ENCODE results near the gene EHMT1.
"Not testable (repeated sequence)": the region's sequence is repeated elsewhere in the genome, so short reads cannot be mapped to it uniquely, and the experiment has no call there.

The EHMT1 gene

DNA sequence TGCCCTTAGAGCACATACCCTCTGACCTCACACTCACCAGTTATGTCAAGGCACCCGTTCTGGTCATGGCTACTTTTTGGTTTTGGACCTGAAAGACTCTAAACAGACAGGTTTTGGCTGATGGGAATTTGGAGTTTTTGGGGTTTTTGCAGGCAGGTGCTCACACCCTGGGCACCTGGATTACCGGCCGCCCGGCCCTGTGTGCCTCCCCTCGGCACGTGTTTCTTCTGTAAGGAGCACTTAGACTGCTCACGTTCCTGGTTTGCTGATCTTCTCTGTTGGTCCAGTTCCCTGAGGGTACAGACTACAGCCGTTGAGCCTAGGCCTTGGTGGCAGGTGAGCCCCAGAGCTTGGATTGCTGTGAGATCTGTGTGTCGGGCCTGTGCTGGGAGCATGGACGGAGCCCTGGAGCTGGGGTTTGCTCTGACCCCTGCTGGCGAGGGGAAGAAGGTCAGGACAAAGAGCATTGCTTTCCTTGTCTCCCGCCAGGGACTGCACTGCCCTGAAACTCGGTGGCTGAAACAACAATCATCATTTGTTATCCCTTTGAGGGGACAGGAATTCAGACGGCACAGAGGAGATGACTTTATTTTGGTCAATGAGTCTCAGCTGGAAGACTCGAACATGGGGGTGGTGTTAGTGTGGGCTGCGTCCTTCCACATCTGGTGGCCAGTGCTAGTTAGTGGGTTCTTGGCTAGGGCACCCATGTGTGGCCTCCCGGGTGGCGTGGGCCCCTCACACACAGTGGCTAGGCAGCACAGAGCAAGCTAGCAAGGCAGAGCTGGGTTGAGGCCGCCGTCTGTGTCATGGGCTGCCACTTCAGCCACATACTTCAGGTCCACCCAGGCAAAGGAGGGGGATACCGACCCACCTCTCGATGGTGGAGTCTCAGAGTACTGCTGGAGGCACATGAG, 76.4 kb downstream of the EHMT1 start:
- no peak for DNase-seq

DNA sequence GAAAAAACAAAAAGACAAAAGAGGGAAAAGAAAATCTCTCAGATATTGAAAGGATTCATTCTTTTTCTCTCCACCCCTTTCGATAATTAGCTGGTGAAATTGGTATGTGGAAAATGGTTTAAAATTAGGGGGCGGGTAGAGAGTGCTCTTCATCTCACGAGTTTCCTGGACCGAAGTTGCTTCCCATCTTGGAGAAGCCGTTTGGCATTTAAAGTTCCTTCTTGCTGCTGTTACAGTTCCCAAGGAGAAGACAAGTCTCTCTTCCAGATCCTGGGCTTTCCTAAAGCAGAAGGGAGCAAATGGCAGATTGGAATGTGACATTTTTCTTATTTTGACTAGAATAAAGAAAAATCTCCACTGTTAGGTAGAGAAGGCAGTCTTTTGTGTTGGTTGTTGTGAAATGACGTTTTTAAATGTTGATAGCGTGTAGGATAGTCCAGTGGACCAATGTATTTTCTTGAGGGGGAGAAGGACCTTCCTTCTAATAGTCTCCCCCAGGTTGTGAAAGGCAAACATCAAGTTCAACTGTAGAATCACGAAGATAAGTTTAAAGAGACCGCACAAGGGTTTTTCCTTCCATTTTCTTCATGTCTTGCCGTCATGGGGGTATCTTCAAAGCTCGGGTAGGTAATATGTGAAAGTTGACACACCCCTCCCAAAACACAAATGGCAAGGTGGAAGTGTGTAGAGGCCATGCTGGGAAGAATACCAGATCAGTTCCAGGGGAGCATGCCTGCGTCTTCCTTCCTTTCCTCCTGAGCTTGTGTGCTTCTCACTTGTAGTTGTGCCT, 77.5 kb downstream of the EHMT1 start:
- DNase-seq, result no peak

DNA sequence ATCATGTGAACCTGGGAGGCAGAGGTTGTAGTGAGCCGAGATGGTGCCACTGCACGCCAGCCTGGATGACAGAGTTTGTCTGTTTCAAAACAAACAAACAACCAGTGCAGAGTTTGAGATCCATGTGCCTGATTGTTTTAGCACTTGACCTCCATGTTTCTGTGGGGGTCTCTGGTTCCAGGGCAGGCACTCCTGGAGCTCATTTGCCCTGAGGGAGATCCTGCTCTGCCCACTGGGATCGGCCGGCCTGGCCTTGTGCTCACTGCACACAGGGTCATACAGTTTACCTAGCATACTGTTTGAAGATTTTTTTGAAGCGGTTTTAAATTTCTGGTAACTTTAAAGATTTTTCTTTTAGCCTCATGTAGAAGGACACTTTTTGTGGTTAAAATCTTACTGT, 78.4 kb downstream of the EHMT1 start:
- DNase-seq, result no peak

- DNase-seq, result no peak
These were observed 79.0 kb downstream of the EHMT1 start for GRCh38 chr9:137697832-137698231.

DNA sequence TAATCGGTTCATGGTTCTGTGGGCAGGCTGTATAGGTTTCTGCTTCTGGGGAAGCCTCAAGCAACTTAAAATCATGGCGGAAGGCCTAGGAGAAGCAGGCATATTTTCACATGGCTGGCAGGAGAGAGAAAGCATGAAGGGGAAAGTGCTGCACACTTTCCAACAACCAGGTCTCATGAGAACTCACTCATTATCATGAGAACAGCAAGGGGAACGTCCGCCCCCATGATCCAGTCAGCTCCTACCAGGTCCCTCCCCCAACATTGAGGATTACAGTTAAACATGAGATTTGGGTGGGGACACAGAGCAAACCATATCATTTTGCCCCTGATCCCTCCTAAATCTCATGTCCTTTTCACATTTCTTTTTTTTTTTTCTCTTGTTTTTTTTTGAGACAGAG, 82.1 kb downstream of the EHMT1 start:
- DNase-seq, result no peak

DNA sequence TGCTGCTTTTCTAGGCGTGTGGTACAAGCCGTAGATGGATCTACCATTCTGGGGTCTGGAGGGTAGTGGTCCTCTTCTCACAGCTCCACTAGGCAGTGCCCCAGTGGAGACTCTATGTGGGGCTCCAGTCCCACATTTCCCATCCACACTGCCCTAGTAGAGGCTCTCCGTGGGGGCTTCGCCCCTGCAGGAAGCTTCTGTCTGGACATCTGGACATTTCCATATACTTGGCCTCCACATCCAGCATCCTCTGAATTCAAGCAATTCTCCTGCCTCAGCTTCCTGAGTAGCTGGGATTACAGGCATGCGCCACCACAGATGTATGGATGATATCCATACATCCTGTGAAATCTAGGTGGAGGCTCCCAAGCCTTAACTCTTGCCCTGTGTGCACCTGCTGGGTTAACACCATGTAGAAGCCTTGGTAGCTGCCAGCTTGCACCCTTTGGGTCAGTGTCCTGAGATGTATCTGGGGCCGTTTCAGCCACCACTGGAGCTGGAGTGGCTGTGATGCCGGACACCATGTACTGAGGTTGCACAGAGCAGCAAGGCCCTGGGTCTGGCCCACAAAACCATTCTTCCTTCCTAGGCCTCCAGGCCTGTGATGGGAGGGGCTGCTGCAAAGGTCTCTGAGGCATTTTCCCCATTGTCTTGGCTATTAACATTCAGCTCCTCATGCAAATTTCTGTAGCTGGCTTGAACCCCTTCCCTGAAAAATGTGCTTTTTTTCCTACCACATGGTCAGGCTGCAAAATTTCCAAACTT, 84.0 kb downstream of the EHMT1 start:
- no peak for DNase-seq

- no peak for DNase-seq
These were observed 85.2 kb downstream of the EHMT1 start for GRCh38 chr9:137703842-137704508.

GRCh38 chr9:137705443-137705863, 86.6 kb downstream of the EHMT1 start:
- DNase-seq, result no peak

DNA sequence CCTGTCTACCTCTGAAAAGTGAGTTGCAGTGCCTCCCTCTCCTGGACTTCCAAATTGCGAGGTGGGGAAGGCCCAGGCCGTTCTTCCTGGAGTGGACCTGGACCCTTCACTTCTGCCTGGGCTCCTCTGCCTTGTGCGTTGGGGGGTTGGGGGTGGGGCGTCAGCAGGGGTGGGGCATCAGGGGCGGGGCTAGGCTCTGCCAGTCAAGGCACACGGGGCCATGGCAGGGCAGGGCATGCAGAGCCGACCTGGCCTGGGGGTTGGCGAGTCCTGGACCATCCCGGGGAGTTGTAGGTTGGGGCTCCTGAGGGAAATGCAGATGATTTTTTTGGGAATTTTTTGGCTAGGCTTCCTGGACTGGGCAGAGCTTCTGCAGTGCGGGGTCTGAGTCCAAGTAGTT, 87.1 kb downstream of the EHMT1 start:
- DNase-seq, result no peak

DNA sequence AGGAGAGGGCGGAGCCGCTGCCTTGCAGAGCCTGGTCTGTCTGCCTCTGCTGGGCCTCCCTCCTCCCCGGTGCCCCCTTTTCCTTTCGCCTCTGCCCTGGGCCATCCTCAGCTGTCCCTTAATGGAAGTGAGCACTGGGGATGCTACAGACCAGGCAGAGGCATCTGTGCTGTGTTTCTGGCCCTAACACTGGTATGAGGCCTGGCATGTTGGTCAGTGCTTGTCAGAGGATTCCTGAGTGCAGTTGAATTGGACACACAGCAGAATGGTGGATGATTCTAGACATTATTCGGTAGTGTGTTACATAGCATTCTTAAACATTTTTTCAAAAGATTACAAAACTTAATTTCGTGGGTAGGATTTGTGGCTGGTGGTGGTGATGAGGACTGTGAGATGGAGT, 88.6 kb downstream of the EHMT1 start:
- no peak for DNase-seq

GRCh38 chr9:137708590-137709284, 89.9 kb downstream of the EHMT1 start:
- no peak for DNase-seq

GRCh38 chr9:137709411-137710101, 90.8 kb downstream of the EHMT1 start:
- DNase-seq, result no peak

DNA sequence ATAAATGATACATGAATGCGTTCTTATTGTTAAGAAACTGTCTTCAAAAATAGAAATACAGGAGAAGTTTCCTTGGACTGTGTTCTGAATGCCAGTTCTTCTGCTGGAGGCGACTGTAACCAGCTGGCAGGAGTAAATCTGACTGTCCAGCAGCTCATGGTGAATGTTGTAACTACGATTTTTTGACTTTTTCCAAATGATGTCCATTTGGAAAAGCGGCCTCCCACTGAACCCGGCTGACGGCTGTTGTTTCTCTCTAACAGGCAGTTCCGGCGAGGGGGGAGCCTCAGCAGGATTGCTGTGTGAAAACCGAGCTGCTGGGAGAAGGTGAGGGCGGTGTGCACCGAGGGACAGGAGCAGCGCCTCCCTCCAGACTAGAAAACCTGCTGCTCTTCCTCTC, 91.9 kb downstream of the EHMT1 start:
- peak in 1 of 2 experiments; percentile 50 for DNase-seq

DNA sequence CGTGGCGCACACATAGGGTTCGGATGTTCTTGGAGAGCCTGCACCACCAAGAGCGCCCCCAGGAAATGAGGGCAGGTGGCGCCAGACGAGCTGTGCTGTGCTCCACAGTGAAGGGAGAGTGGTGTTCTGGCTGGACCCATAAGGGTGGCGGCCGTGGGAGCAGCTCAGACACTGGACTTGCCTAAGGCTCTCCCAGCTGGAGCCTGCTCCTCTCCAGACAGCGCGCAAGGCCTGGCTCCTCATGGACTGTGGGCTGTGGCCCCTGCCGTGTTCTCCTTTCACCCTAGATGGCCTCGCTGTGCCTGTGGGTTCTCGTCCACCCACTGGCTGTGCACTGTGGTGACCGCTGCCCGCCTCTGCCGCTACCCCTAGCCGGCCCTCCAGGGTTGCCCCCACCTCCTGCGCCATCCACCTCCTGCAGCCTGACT, 92.9 kb downstream of the EHMT1 start:
- no peak for DNase-seq

DNA sequence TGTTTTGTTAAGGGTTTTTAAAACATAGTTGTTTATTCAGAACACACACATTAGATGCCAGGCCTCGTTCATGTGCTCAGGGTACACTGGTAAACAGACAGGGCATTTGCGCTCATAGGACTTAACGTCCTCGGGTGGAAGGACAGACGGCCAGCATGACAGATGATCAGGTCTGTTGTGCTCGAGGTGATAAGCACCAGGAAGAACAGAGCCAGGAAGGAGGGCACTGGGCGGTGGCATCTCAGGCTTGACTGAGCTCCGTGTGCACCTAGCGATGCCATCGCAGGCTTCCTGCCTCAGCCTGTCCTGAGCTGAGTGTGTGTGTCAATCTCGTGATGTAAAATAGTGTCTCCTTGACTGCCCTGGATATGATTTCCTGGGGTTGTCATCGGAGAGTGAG, 96.5 kb downstream of the EHMT1 start:
- no peak for DNase-seq

- not testable (repeated sequence) for DNase-seq
These were observed 97.3 kb downstream of the EHMT1 start for GRCh38 chr9:137715866-137716693.

DNA sequence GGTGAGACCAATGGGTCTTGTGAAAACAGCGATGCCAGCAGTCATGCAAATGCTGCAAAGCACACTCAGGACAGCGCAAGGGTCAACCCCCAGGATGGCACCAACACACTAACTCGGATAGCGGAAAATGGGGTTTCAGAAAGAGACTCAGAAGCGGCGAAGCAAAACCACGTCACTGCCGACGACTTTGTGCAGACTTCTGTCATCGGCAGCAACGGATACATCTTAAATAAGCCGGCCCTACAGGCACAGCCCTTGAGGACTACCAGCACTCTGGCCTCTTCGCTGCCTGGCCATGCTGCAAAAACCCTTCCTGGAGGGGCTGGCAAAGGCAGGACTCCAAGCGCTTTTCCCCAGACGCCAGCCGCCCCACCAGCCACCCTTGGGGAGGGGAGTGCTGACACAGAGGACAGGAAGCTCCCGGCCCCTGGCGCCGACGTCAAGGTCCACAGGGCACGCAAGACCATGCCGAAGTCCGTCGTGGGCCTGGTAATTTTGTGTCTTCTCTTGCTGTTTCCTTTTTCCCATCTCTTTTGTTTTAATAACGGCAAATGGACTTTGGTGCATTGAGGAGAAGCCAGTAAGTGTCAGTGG, 98.0 kb downstream of the EHMT1 start:
- DNase-seq, result no peak

DNA sequence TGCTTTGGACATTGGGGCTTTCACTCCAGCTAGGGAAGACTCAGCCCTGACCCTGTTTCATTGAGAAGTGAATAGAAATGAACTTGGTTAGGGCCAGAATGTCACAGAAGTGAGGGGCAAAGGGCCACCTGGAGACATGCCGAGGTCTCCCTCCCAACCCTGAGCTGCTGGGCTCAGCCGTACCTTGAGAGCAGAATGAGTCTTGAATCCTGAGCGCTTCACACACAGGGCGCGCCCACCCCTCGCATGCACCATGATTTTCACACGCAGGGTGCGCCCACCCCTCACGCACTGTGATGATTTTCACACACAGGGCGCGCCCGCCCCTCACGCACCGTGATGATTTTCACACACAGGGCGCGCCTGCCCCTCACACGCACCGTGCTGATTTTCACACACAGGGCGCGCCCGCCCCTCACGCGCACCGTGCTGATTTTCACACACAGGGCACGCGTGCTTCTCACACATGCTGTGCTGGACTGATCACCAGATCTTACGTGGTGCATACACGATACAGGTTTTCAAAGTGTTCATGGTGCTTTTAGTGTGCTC, 99.0 kb downstream of the EHMT1 start:
- DNase-seq, result no peak

GRCh38 chr9:137719194-137719593, 100.4 kb downstream of the EHMT1 start:
- DNase-seq, result no peak

All from cerebellar nuclear complex (tissue), 1 donor.